GM23338 (cell line): ENCODE measurements around the gene FEZF1. TPM values are rescaled to one million over a fixed set of nuclear protein-coding genes. Genes with fewer than 3 reads are reported as not detected.
A peak's percentile ranks its signal among the peaks of the same experiment; 100 is the strongest.

Experiments used
- ATAC-seq: fragments of 200-7000 bp; cut with Tn5 transposase; 3 replicates; pipeline ENCODE4 v1.9.1; 2020
- DNase-seq: peaks from one replicate; pipeline ENCODE4 v3.0.0-alpha.2; 2015; ENCODE audit warnings: low spot score
- H2AFZ ChIP-seq: fragments of 200-600 bp; sonication (generic); 2 replicates; pipeline ENCODE4 v1.8.0; 2016; ENCODE audit warnings: antibody characterized with exemption, mild to moderate bottlenecking, moderate library complexity
- H3F3A ChIP-seq: fragments of 200-600 bp; sonication (generic); replicated peaks from 2 replicates; pipeline ENCODE4 v1.8.0; 2017; ENCODE audit warnings: antibody characterized with exemption, mixed run types, low read depth
- H3K27ac ChIP-seq: fragments of 200-600 bp; sonication (generic); 2 replicates; pipeline ENCODE4 v1.6.1; 2016; ENCODE audit warnings: low read depth
- H3K27me3 ChIP-seq: fragments of 200-600 bp; sonication (generic); 2 replicates; pipeline ENCODE4 v1.8.0; 2016; ENCODE audit warnings: mild to moderate bottlenecking, mixed run types, moderate library complexity; ENCODE audit not compliant: insufficient read depth
- H3K36me3 ChIP-seq: fragments of 200-600 bp; sonication (generic); 2 replicates; pipeline ENCODE4 v1.8.0; 2016; ENCODE audit warnings: mild to moderate bottlenecking; ENCODE audit not compliant: insufficient read depth
- H3K4me1 ChIP-seq: fragments of 200-600 bp; sonication (generic); 2 replicates; pipeline ENCODE4 v1.8.0; 2016; ENCODE audit warnings: mild to moderate bottlenecking, moderate library complexity; ENCODE audit not compliant: insufficient read depth
- H3K4me2 ChIP-seq: fragments of 200-600 bp; sonication (generic); 2 replicates; pipeline ENCODE4 v1.7.1; 2017; ENCODE audit warnings: mixed run types
- H3K4me3 ChIP-seq: fragments of 200-600 bp; sonication (generic); 2 replicates; pipeline ENCODE4 v1.6.1; 2016; ENCODE audit warnings: mixed run types
- H3K79me2 ChIP-seq: fragments of 200-600 bp; sonication (generic); replicated peaks from 2 replicates; pipeline ENCODE4 v1.8.0; 2017; ENCODE audit warnings: mild to moderate bottlenecking; ENCODE audit not compliant: insufficient read depth
- H3K9me2 ChIP-seq: fragments of 200-600 bp; sonication (generic); 2 replicates; pipeline ENCODE4 v1.8.0; 2017; ENCODE audit not compliant: insufficient read depth
- H4K20me1 ChIP-seq: fragments of 200-600 bp; sonication (generic); replicated peaks from 2 replicates; pipeline ENCODE4 v1.8.0; 2017; ENCODE audit warnings: mild to moderate bottlenecking; ENCODE audit not compliant: insufficient read depth
- H3K27ac Mint-ChIP-seq: 2 replicates; pipeline ENCODE4 v1.8.0; 2020; ENCODE audit warnings: inconsistent platforms, mild to moderate bottlenecking, moderate library complexity, mixed read lengths
- H3K27me3 Mint-ChIP-seq: 3 replicates; pipeline ENCODE4 v1.8.0; 2022; ENCODE audit warnings: low read depth, mild to moderate bottlenecking, moderate library complexity, mixed read lengths, inconsistent platforms; ENCODE audit not compliant: insufficient read depth, poor library complexity
- H3K36me3 Mint-ChIP-seq: 3 replicates; pipeline ENCODE4 v1.8.0; 2021; ENCODE audit warnings: low read depth, mild to moderate bottlenecking, inconsistent platforms, moderate library complexity, mixed read lengths
- H3K4me1 Mint-ChIP-seq: 3 replicates; pipeline ENCODE4 v1.8.0; 2020; ENCODE audit warnings: mild to moderate bottlenecking, inconsistent platforms, mixed read lengths
- H3K4me3 Mint-ChIP-seq: 3 replicates; pipeline ENCODE4 v1.8.0; 2021; ENCODE audit warnings: moderate library complexity, mild to moderate bottlenecking, inconsistent platforms, mixed read lengths
- H3K9me3 Mint-ChIP-seq: 3 replicates; pipeline ENCODE4 v1.8.0; 2020; ENCODE audit warnings: moderate library complexity, mild to moderate bottlenecking, inconsistent platforms, mixed read lengths
- CREB1 ChIP-seq: fragments of 250-450 bp; sonication (Bioruptor Pico); IDR thresholded peaks from 2 replicates; pipeline ENCODE4 v1.5.0; 2020; ENCODE audit warnings: low read depth, mild to moderate bottlenecking, moderate library complexity
- ETS1 ChIP-seq: IDR thresholded peaks from 2 replicates; pipeline ENCODE4 v1.6.1; 2016; ENCODE audit warnings: antibody characterized with exemption
- EZH2 ChIP-seq: fragments of 200-600 bp; sonication (generic); IDR thresholded peaks from one replicate; pipeline ENCODE4 v1.8.0; 2017; ENCODE audit warnings: antibody characterized with exemption, mild to moderate bottlenecking, low read depth; ENCODE audit not compliant: unreplicated experiment
- EZH2phosphoT487 ChIP-seq: fragments of 200-600 bp; sonication (generic); IDR thresholded peaks from one replicate; pipeline ENCODE4 v1.8.1; 2018; ENCODE audit warnings: antibody characterized with exemption; ENCODE audit not compliant: unreplicated experiment
- JUNB ChIP-seq: IDR thresholded peaks from one replicate; pipeline ENCODE4 v1.6.1; 2016; ENCODE audit warnings: antibody characterized with exemption; ENCODE audit not compliant: unreplicated experiment
- NANOG ChIP-seq: IDR thresholded peaks from 2 replicates; pipeline ENCODE4 v1.6.1; 2016; ENCODE audit warnings: antibody characterized with exemption, borderline replicate concordance
- POLR2AphosphoS5 ChIP-seq: IDR thresholded peaks from 2 replicates; pipeline ENCODE4 v1.6.1; 2016; ENCODE audit warnings: antibody characterized with exemption, low read depth
- REST ChIP-seq: IDR thresholded peaks from one replicate; pipeline ENCODE4 v1.6.1; 2018; ENCODE audit warnings: antibody characterized with exemption; ENCODE audit not compliant: unreplicated experiment
- STAT1 ChIP-seq: IDR thresholded peaks from one replicate; pipeline ENCODE4 v1.6.1; 2016; ENCODE audit warnings: antibody characterized with exemption; ENCODE audit not compliant: unreplicated experiment
- ZNF114 ChIP-seq: fragments of 250-450 bp; sonication (Bioruptor Pico); IDR thresholded peaks from 2 replicates; pipeline ENCODE4 v1.5.0; 2020; ENCODE audit warnings: mild to moderate bottlenecking, moderate library complexity
- ZNF331 ChIP-seq: fragments of 250-450 bp; sonication (Bioruptor Pico); IDR thresholded peaks from 2 replicates; pipeline ENCODE4 v1.5.0; 2020; ENCODE audit warnings: low read depth, mild to moderate bottlenecking, moderate library complexity
- polyA plus RNA-seq: library from polyadenylated mRNA; unstranded; fragments of >200 nt; fragmentation: Nextera tagmentation; extraction: Ambion mirVana; gene quantifications from 2 replicates; pipeline ENCODE4 v1.2.1, GENCODE V29; 2016
- total RNA-seq: library from RNA; depleted of rRNA; stranded (reverse); fragments of >200 nt; shearing (Covaris generic); gene quantifications from 2 replicates; pipeline ENCODE4 v1.2.3, GENCODE V29; 2014
- TF ChIP-seq, protein P1 (sequence below), 2 experiments: fragments of 200-600 bp in 1 of 2; sonication (generic) in 1 of 2; conservative IDR thresholded peaks; 2 replicates each; pipeline versions ENCODE4 v1.5.1 to v1.6.1; 2016 to 2017; ENCODE audit warnings: antibody characterized with exemption in 2 of 2, low read depth in 2 of 2, mild to moderate bottlenecking in 2 of 2, moderate library complexity in 1 of 2

Gene FEZF1
- total and polyA plus RNA-seq, 2 experiments from 2014 or later, result 1.0 to 2.3 TPM

GRCh38 chr7:122302761-122303530, 1.6 kb downstream of the FEZF1 start:
- no peak for DNase-seq
- Histone ChIP-seq H4K20me1 (peaks cover 3% of the 10 kb centered on the region; the same call in 1 of the 2 replicates), H2AFZ (no peak overlapping the region), H3K4me3 (peak overlapping the region; percentile 74), H3K79me2 (no peaks in the 10 kb centered on the region), H3K4me2 (peak overlapping the region; percentile 75), H3K27me3 (peaks cover 100% of the 10 kb centered on the region), H3K36me3 (no peaks in the 10 kb centered on the region), H3K4me1 (peaks cover 44% of the 10 kb centered on the region), H3K27ac (no peak overlapping the region), H3F3A (peaks cover 38% of the 10 kb centered on the region), H3K9me2 (no peaks in the 10 kb centered on the region)
- ATAC-seq, result no peak
- H3K4me1 Mint-ChIP-seq, result peaks cover 39% of the 10 kb centered on the region
- H3K9me3 Mint-ChIP-seq, result no peaks in the 10 kb centered on the region
- peaks cover 94% of the 10 kb centered on the region for H3K27me3 Mint-ChIP-seq
- TF ChIP-seq EZH2, result peak; percentile 98
- no peak for TF ChIP-seq POLR2AphosphoS5
- peak; percentile 73 for TF ChIP-seq EZH2phosphoT487
- peak overlapping the region; percentile 83 for H3K4me3 Mint-ChIP-seq
- H3K27ac Mint-ChIP-seq, result no peak overlapping the region
- H3K36me3 Mint-ChIP-seq, result no peaks in the 10 kb centered on the region

- peaks cover 3% of the 10 kb centered on the region; the same call in 1 of the 2 replicates for H4K20me1 ChIP-seq
- peaks cover 100% of the 10 kb centered on the region for H3K27me3 ChIP-seq
- H3K27ac ChIP-seq, result no peak overlapping the region
- Mint-ChIP-seq H3K9me3 (no peaks in the 10 kb centered on the region), H3K4me3 (peak overlapping the region; percentile 88), H3K27me3 (peaks cover 90% of the 10 kb centered on the region), H3K36me3 (no peaks in the 10 kb centered on the region), H3K4me1 (peaks cover 37% of the 10 kb centered on the region), H3K27ac (no peak overlapping the region)
- no peaks in the 10 kb centered on the region for H3K36me3 ChIP-seq
- peak overlapping the region; percentile 74 for H3K4me3 ChIP-seq
- H3K9me2 ChIP-seq, result no peaks in the 10 kb centered on the region
- ATAC-seq (no peak), DNase-seq (peak; percentile 61)
- peaks cover 38% of the 10 kb centered on the region for H3F3A ChIP-seq
- TF ChIP-seq POLR2AphosphoS5, result no peak
- no peak for TF ChIP-seq ETS1
- TF ChIP-seq ZNF331, result no peak
- TF ChIP-seq REST, result no peak
- TF ChIP-seq, protein P1, sequence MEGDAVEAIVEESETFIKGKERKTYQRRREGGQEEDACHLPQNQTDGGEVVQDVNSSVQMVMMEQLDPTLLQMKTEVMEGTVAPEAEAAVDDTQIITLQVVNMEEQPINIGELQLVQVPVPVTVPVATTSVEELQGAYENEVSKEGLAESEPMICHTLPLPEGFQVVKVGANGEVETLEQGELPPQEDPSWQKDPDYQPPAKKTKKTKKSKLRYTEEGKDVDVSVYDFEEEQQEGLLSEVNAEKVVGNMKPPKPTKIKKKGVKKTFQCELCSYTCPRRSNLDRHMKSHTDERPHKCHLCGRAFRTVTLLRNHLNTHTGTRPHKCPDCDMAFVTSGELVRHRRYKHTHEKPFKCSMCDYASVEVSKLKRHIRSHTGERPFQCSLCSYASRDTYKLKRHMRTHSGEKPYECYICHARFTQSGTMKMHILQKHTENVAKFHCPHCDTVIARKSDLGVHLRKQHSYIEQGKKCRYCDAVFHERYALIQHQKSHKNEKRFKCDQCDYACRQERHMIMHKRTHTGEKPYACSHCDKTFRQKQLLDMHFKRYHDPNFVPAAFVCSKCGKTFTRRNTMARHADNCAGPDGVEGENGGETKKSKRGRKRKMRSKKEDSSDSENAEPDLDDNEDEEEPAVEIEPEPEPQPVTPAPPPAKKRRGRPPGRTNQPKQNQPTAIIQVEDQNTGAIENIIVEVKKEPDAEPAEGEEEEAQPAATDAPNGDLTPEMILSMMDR (conservative IDR thresholded peaks at IDR 0.05; ENCODE audit: low read depth in 2 of 2), result no peak
- TF ChIP-seq STAT1, result no peak
- no peak for TF ChIP-seq ZNF114 (CRISPR knock-in tag)
- TF ChIP-seq CREB1 (CRISPR knock-in tag), result no peak
- no peak for TF ChIP-seq NANOG
- peak; percentile 94 for TF ChIP-seq EZH2phosphoT487
- TF ChIP-seq EZH2, result peak; percentile 89
- no peak for TF ChIP-seq JUNB
- peak overlapping the region; percentile 81 for H3K4me2 ChIP-seq
- H3K4me1 ChIP-seq, result peaks cover 37% of the 10 kb centered on the region
- no peak overlapping the region for H2AFZ ChIP-seq
- no peaks in the 10 kb centered on the region for H3K79me2 ChIP-seq
Measured at GRCh38 chr7:122301858-122302760, 2.4 kb downstream of the FEZF1 start.
